ENCODE data around the gene AGPAT3. TPM values are rescaled to one million over a fixed set of nuclear protein-coding genes. Genes with fewer than 3 reads are reported as not detected.

AGPAT3 gene
- total RNA-seq, 2 donors from 2014 or later, result 31.3 to 53.5 TPM

- intact Hi-C loops (cut with DNase I), result no loop called here
- Histone ChIP-seq H3K4me1 (replicated peaks) (no peaks in the 10 kb centered on the region), H3K27me3 (replicated peaks; ENCODE audit: insufficient read depth) (no peaks in the 10 kb centered on the region), H3K36me3 (peaks cover 0 to 4% of the 10 kb centered on the region in 2 donors), H3K27ac (no peak overlapping the region), H3K9me3 (no peaks in the 10 kb centered on the region), H3K4me3 (no peak overlapping the region)
- no peak for DNase-seq (ENCODE audit: low spot score)
- WGBS, result 98% methylated on average over 6 of the region's 6 CpGs
- TF ChIP-seq POLR2A (IDR thresholded peaks at IDR 0.05), result no peak
- no peak for TF ChIP-seq CTCF (IDR thresholded peaks at IDR 0.05)
- TF ChIP-seq POLR2AphosphoS5 (IDR thresholded peaks at IDR 0.05), result no peak
These were observed 164.6 kb downstream of the AGPAT3 start for GRCh38 chr21:44029460-44030087.

GRCh38 chr21:44035244-44035643 is 170.2 kb downstream of the AGPAT3 start:
- 95% methylated on average over 4 of the region's 4 CpGs for WGBS
- H3K36me3 ChIP-seq, result peaks cover 0 to 8% of the 10 kb centered on the region in 2 donors
- intact Hi-C loops (cut with DNase I), result no loop called here

More at GRCh38 chr21:44035244-44035643, 170.2 kb downstream of the AGPAT3 start:
- DNase-seq (ENCODE audit: low spot score), result no peak
- H3K4me1 ChIP-seq (replicated peaks), result no peaks in the 10 kb centered on the region
- no peak overlapping the region for H3K4me3 ChIP-seq
- no peaks in the 10 kb centered on the region for H3K9me3 ChIP-seq
- no peak overlapping the region for H3K27ac ChIP-seq
- no peaks in the 10 kb centered on the region for H3K27me3 ChIP-seq (replicated peaks; ENCODE audit: insufficient read depth)
- TF ChIP-seq CTCF (IDR thresholded peaks at IDR 0.05) (no peak), POLR2AphosphoS5 (IDR thresholded peaks at IDR 0.05) (no peak), POLR2A (IDR thresholded peaks at IDR 0.05) (no peak)

Small RNAs within 50 kb of the gene (small RNA-seq; reads per million reads assigned to genes)
- 0 reads per million in 2 donors for gene RNU6-1150P
- gene RNU6-859P, result 0 reads per million in 2 donors

Other genes with a start within 250 kb of the AGPAT3 start
- gene HSF2BP, start 205.7 kb upstream of the AGPAT3 start, total RNA-seq, result 1 to 10 TPM; 3.2 to 7.0 TPM
- 10 to 100 TPM; 22.7 to 38.3 TPM for gene RRP1B, start 205.7 kb upstream of the AGPAT3 start, total RNA-seq
- 100 to 1,000 TPM in 1 of 2 donors, 10 to 100 TPM in 1; 61.4 to 161 TPM for gene PDXK, start 146.1 kb upstream of the AGPAT3 start, total RNA-seq
- 10 to 100 TPM; 13.3 to 34.7 TPM for gene CSTB, start 88.9 kb upstream of the AGPAT3 start, total RNA-seq
- 10 to 100 TPM; 29.4 to 37.5 TPM for gene RRP1, start 75.6 kb upstream of the AGPAT3 start, total RNA-seq
- 10 to 100 TPM; 14.4 to 38.9 TPM for gene TRAPPC10, start 147.1 kb downstream of the AGPAT3 start, total RNA-seq
- 10 to 100 TPM; 10.7 to 14.9 TPM for gene PWP2, start 242.2 kb downstream of the AGPAT3 start, total RNA-seq

All from prostate gland (tissue), 2 donors.